ENCODE results near the gene DTX3. TPM values are rescaled to one million over a fixed set of nuclear protein-coding genes. Genes with fewer than 3 reads are reported as not detected.

DTX3 gene
- total RNA-seq, 1 donor from 2014 or later, result 22.1 TPM

GRCh38 chr12:57611108-57611826 is 6.6 kb downstream of the DTX3 start, which contains the start of gene ARHGEF25:
TSS of gene ARHGEF25 (plus strand) at chr12:57611435. CDS start at chr12:57611895, 460 bp downstream.
- TF ChIP-seq CTCF (IDR thresholded peaks at IDR 0.05) (no peak), POLR2AphosphoS5 (IDR thresholded peaks at IDR 0.05; ENCODE audit: insufficient read depth in 1 of 2, low read depth in 1 of 2) (peak in 1 of 2 donors; percentile 89), POLR2A (IDR thresholded peaks at IDR 0.05) (peak in 1 of 2 donors; percentile 55)
- Histone ChIP-seq H3K27me3 (no peaks in the 10 kb centered on the region), H3K4me1 (peaks cover 20% of the 10 kb centered on the region), H3K9me3 (no peaks in the 10 kb centered on the region), H3K36me3 (peaks cover 0 to 11% of the 10 kb centered on the region in 2 donors), H3K4me3 (peak within 1 kb of the TSS; percentile 62 to 63), H3K27ac (peak within 1 kb of the TSS; percentile 92)
- no peak for DNase-seq (ENCODE audit: extremely low spot score in 2 of 2)
- intact Hi-C loops (cut with DNase I), result no loop called here

GRCh38 chr12:57611827-57612710 is 7.4 kb downstream of the DTX3 start:
- intact Hi-C loops (cut with DNase I), result no loop called here
- Histone ChIP-seq H3K4me3 (peak overlapping the region; percentile 62 to 63), H3K27ac (peak overlapping the region; percentile 92), H3K27me3 (no peaks in the 10 kb centered on the region), H3K36me3 (peaks cover 0 to 11% of the 10 kb centered on the region in 2 donors), H3K9me3 (no peaks in the 10 kb centered on the region), H3K4me1 (peaks cover 20% of the 10 kb centered on the region)
- DNase-seq (ENCODE audit: extremely low spot score in 2 of 2), result no peak
- TF ChIP-seq CTCF (IDR thresholded peaks at IDR 0.05), result no peak
- no peak for TF ChIP-seq POLR2AphosphoS5 (IDR thresholded peaks at IDR 0.05; ENCODE audit: insufficient read depth in 1 of 2, low read depth in 1 of 2)
- no peak for TF ChIP-seq POLR2A (IDR thresholded peaks at IDR 0.05)

GRCh38 chr12:57612711-57613426 is 8.2 kb downstream of the DTX3 start:
- peaks cover 20% of the 10 kb centered on the region for H3K4me1 ChIP-seq

More at GRCh38 chr12:57612711-57613426, 8.2 kb downstream of the DTX3 start:
- Histone ChIP-seq H3K9me3 (no peaks in the 10 kb centered on the region), H3K27me3 (no peaks in the 10 kb centered on the region), H3K36me3 (peaks cover 0 to 11% of the 10 kb centered on the region in 2 donors), H3K4me3 (no peak overlapping the region), H3K27ac (peak overlapping the region; percentile 92)
- intact Hi-C loops (cut with DNase I), result no loop called here
- TF ChIP-seq CTCF (IDR thresholded peaks at IDR 0.05) (no peak), POLR2AphosphoS5 (IDR thresholded peaks at IDR 0.05; ENCODE audit: insufficient read depth in 1 of 2, low read depth in 1 of 2) (no peak), POLR2A (IDR thresholded peaks at IDR 0.05) (no peak)
- DNase-seq (ENCODE audit: extremely low spot score in 2 of 2), result no peak

Measured in vagina (tissue), 2 donors.